Activated T-helper 2 cell treated with anti-CD3 and anti-CD28 coated beads, Interferon-gamma antibody, Interleukin-2, Interleukin-4, amounts not matched to agents 10 μg/mL and 5 μg/mL and 100 μg/mL, durations not matched to agents 14 hours and 24 hours and 36 hours (primary cell): ENCODE data around the gene ELFN1. TPM values are rescaled to one million over a fixed set of nuclear protein-coding genes. Genes with fewer than 3 reads are reported as not detected.

ENCODE experiments used
- DNase-seq: peaks from one replicate; pipeline ENCODE4 v3.0.0; 2021; ENCODE audit warnings: low spot score
- H3K27ac Mint-ChIP-seq: one replicate; pipeline ENCODE4 v1.8.0; 2021; ENCODE audit warnings: mixed read lengths
- H3K27me3 Mint-ChIP-seq: one replicate; pipeline ENCODE4 v1.8.0; 2021; ENCODE audit warnings: low read depth, mixed read lengths
- H3K36me3 Mint-ChIP-seq: one replicate; pipeline ENCODE4 v1.8.0; 2021; ENCODE audit warnings: low read depth, mixed read lengths
- H3K4me1 Mint-ChIP-seq: one replicate; pipeline ENCODE4 v1.8.0; 2021; ENCODE audit warnings: low read depth, mixed read lengths
- H3K4me3 Mint-ChIP-seq: one replicate; pipeline ENCODE4 v1.8.0; 2021; ENCODE audit warnings: low read depth, mild to moderate bottlenecking, moderate library complexity, mixed read lengths
- H3K9me3 Mint-ChIP-seq: one replicate; pipeline ENCODE4 v1.8.0; 2021; ENCODE audit warnings: mixed read lengths
- intact Hi-C: fragments of 100-400 bp; cut with micrococcal nuclease; formaldehyde crosslinking; loops from one replicate; pipeline ENCODE4 v1.15.1; 2023
- total RNA-seq: library from RNA; stranded (reverse); gene quantifications from 2 replicates; pipeline ENCODE4 v1.2.3, GENCODE V29; 2022

ELFN1 gene
- total RNA-seq, 1 donor from 2014 or later, result not detected

DNA sequence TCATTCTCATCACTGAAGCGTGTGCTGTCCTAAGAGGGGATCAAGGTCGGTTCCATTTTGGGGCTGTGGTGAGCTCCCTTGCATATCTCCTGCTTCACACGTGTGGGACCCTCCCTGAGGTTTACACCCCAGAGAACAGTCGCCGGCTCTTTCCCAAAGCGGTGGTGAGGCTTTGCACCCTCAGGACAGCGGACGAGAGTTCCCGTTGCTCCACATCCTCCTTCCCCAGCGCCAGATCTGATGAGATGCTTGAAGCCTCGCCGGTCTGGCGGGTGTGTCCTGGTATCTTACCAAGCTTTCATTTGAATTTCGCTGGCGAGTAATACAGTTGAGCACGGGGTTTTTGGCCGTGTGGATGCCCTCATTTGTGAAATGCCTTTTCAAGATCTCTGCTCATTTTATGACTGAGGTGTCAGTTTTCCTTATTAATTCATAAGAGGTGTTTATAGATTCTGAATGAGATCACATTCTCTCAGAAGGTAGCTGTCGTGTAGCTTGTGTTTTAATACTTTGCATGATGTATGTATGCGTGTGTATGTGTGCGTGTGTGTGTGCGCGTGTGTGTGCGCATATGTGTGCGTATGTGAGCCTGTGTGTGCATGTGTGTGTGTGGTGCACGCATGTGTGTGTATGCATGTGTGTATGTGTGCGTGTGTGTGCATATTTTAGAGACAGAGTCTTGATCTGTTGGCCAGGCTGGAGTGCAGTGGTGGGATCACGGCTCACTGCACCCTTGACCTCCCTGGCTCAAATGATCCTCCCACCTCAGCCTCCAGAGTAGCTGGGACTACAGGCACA is 30.7 kb downstream of the ELFN1 start:
- Mint-ChIP-seq H3K4me1 (no peaks in the 10 kb centered on the region), H3K9me3 (peaks cover 18% of the 10 kb centered on the region), H3K4me3 (no peak overlapping the region), H3K27me3 (no peaks in the 10 kb centered on the region), H3K36me3 (no peaks in the 10 kb centered on the region), H3K27ac (no peak overlapping the region)
- no peak for DNase-seq
- intact Hi-C loops, result no loop called here

DNA sequence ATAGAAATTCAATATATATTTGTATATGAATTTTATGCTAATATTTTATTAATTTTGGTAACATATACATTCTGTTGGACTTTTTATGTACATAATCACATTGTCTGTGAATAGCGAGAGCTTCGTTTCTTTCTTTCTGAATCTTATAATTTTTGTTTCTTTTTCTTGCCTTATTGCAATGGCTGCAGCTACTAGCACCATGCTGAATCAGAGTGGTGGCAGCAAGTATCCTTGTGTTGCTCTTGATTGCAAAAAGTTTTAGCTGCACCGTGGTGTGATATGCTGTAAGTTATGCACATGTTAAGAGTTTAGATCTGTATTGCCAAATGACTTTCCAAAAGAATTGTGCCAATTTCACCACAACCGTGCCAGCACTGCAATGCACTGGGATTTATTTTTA is 32.6 kb downstream of the ELFN1 start:
- no peak for DNase-seq
- H3K36me3 Mint-ChIP-seq, result no peaks in the 10 kb centered on the region
- no peaks in the 10 kb centered on the region for H3K27me3 Mint-ChIP-seq
- H3K9me3 Mint-ChIP-seq, result peaks cover 18% of the 10 kb centered on the region
- H3K27ac Mint-ChIP-seq, result no peak overlapping the region
- intact Hi-C loops, result no loop called here
- no peak overlapping the region for H3K4me3 Mint-ChIP-seq
- no peaks in the 10 kb centered on the region for H3K4me1 Mint-ChIP-seq

DNA sequence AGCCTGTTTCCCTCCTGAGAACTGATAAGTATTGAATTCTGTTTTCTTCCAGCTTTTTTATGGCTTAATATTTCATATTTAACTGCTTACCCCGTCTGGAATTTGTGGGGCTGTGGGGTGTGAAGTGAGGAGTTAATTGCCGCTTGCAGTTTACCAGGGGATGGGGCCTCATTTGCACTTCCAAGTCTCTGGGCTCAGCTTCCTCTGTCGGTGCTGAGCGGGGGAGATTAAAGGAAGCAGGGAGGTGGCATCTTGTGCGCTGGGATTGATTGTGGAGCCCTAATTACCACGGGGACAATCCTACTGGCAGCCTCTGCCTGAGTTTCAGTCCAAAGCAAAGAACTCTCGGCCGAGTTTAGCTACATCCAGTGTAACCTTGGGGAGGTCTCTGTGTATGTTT is 33.4 kb downstream of the ELFN1 start:
- intact Hi-C loops, result no loop called here
- no peaks in the 10 kb centered on the region for H3K4me1 Mint-ChIP-seq
- H3K36me3 Mint-ChIP-seq, result no peaks in the 10 kb centered on the region
- peaks cover 18% of the 10 kb centered on the region for H3K9me3 Mint-ChIP-seq
- no peak for DNase-seq
- H3K27me3 Mint-ChIP-seq, result no peaks in the 10 kb centered on the region
- H3K4me3 Mint-ChIP-seq, result no peak overlapping the region
- no peak overlapping the region for H3K27ac Mint-ChIP-seq

DNA sequence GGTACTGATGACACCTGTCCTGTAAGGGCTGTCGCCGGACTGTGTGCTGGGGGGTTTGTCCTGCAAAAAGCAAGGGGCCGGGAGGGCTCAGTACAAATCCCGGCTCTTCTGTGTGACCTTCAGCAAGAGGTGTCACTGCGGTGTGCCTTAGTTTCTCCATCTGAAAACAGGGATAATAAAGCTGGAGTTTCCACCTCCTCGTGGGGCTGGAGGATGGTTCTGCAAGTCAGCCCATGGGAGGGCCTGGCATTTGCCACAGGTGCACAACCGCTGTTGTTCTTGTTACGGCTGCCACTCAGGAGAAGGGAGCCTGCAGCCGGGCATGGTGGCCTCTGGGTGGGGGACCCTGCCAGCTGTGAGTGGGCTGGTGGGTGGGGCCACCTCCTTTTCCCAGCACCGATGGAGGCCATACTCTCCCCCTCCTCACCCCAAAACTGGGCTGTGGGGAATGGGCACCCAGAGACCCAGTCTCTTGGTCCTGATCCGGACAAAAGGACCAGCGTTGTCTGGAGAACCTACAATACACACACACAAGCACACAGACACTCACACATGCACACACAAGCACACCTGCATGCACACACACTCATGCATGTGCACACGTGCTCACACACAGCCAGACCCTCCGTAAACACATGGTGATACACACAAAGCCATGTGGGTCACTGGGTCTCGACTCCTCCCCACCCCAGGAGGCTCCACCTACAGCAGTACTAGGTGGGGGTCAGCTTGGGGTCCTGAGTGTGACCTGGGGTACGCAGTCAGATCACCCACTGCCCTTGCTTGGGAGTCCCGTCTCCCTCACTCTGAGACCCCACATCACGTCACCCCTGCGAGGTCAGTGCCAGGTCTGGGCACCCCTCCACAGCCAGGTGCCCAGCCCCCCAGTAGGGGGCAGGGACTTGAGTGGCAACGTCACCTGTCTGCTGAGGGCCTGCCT is 34.1 kb downstream of the ELFN1 start:
- Mint-ChIP-seq H3K4me3 (no peak overlapping the region), H3K9me3 (peaks cover 18% of the 10 kb centered on the region), H3K27me3 (no peaks in the 10 kb centered on the region), H3K4me1 (no peaks in the 10 kb centered on the region), H3K27ac (no peak overlapping the region), H3K36me3 (no peaks in the 10 kb centered on the region)
- no peak for DNase-seq
- intact Hi-C loops, result no loop called here

DNA sequence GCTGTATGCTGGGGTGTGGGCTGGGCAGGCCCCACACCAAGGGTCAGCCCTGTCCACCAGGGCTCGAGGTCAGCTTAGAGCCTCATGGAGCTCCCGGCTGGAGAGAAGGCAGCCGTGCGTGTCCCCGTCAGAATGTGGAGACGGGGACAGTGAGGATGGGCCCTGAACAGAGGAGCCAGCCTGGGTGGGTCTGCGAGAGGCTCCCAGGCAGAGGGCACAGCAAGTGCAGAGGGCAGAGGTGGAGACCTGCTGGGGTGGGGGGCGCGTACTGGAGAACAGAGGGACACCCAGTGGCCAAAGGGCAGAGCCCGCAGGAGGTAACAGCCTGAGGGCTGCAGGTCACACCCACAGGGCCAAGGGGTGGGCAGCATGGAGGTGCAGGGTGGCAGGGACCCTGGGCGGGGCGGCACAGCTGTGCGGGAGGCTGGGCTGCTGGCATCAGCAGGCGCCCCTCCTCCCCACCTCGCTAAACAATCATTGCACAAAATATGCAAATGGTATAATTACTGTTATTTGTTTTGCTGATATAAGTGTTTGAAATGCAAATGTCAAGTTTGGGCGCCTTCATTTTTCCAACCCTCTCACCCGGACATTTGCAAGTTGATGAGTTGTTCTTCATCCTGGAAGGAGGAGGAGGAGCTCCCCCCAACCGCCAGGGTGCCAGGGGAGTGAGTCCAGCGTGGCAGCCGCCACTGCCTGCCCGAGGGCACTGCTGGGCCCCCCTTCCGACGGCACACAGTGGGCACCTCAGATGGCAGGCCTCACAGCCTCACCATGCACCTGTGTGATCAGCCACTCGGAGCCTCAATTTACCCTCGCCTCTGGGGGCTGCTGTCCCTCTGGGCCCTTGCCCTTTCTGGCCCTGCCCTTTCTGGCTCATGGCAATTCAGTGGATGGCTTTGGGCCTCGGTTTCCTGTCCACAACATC is 35.0 kb downstream of the ELFN1 start:
- no peak overlapping the region for H3K27ac Mint-ChIP-seq
- no peaks in the 10 kb centered on the region for H3K27me3 Mint-ChIP-seq
- intact Hi-C loops, result no loop called here
- no peaks in the 10 kb centered on the region for H3K4me1 Mint-ChIP-seq
- H3K36me3 Mint-ChIP-seq, result no peaks in the 10 kb centered on the region
- no peak overlapping the region for H3K4me3 Mint-ChIP-seq
- H3K9me3 Mint-ChIP-seq, result peaks cover 24% of the 10 kb centered on the region
- DNase-seq, result no peak

DNA sequence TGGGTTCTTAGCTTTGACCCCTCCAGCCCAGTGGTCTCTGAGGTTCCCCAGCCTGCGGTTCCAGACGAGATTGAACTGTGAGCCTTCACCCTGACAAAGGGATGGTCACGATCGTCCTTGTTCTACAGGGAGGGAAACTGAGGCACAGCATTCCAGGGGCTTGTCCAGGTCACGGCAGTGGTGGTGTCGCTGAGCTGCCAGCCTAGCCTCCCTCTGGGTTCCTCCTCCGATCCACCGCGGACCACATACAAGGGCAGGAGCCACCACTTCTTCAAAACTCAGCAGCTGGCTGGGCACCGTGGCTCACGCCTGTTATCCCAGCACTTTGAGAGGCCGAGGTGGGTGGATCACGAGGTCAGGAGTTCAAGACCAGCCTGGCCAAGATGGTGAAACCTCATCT is 35.8 kb downstream of the ELFN1 start:
- H3K4me3 Mint-ChIP-seq, result no peak overlapping the region
- peaks cover 24% of the 10 kb centered on the region for H3K9me3 Mint-ChIP-seq
- intact Hi-C loops, result no loop called here
- no peaks in the 10 kb centered on the region for H3K36me3 Mint-ChIP-seq
- no peak for DNase-seq
- H3K27ac Mint-ChIP-seq, result no peak overlapping the region
- no peaks in the 10 kb centered on the region for H3K27me3 Mint-ChIP-seq
- no peaks in the 10 kb centered on the region for H3K4me1 Mint-ChIP-seq

DNA sequence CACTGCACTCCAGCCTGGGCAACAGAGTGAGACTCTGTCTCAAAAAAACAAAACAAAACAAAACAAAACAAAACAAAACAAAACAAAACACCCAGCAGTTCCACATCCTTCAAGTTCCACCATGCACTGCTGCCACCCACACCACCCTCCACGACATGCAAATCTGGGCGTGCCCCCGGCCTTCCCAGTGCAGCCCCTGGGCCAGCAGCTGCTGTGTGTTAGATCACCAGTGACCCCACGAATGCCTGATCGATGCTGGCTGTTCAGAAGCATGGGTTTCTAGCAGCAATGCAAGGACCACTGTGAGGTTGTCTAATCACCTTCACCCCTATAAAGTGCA is 36.3 kb downstream of the ELFN1 start:
- Mint-ChIP-seq H3K27me3 (no peaks in the 10 kb centered on the region), H3K4me3 (no peak overlapping the region), H3K4me1 (no peaks in the 10 kb centered on the region), H3K36me3 (no peaks in the 10 kb centered on the region), H3K27ac (no peak overlapping the region), H3K9me3 (peaks cover 23% of the 10 kb centered on the region)
- intact Hi-C loops, result no loop called here
- no peak for DNase-seq

DNA sequence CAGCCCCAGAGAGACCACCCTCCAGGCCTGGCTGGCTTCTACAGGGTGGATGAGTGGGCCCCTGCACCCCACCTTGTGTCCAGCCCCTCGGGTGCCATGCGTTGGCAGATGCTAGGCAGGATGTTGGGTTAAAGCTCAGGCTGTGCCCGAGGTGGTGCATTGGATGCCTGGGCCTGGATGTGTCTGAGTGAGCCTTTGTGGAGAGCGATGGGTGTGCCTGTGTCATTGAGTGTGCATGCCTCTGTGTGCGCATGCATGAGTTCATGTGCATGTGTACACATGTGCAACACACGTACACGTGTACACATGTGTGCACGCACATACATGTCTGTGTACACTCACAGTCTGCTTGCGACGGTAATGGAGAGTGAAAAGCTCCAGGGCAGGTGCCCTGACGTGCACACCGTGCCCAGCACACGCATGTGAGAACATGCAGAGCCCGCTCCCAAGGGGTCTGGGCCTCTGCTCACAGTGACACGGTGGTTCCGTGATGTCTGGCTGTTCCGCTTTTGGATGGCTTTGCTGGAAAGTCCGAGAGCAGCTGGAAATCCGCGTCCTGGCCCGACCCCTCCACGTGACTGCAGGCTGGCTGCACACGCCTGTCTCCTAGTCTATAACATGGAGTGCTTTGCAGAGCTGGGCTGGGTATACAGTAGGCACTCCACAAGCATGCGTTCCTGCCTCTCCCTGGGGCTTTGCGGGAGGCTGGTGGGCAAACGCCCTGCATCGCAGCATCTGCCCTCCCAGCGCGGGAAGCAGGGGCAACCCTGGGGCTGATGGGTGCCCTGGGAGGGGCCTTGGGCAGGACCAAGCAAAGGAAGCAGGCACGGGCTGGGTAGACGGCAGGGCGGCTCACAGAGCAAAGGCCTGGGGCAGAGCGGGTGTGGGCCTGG is 36.9 kb downstream of the ELFN1 start:
- no peaks in the 10 kb centered on the region for H3K4me1 Mint-ChIP-seq
- no peaks in the 10 kb centered on the region for H3K27me3 Mint-ChIP-seq
- H3K27ac Mint-ChIP-seq, result no peak overlapping the region
- intact Hi-C loops, result no loop called here
- peaks cover 20% of the 10 kb centered on the region for H3K9me3 Mint-ChIP-seq
- H3K4me3 Mint-ChIP-seq, result no peak overlapping the region
- no peaks in the 10 kb centered on the region for H3K36me3 Mint-ChIP-seq
- DNase-seq, result no peak

DNA sequence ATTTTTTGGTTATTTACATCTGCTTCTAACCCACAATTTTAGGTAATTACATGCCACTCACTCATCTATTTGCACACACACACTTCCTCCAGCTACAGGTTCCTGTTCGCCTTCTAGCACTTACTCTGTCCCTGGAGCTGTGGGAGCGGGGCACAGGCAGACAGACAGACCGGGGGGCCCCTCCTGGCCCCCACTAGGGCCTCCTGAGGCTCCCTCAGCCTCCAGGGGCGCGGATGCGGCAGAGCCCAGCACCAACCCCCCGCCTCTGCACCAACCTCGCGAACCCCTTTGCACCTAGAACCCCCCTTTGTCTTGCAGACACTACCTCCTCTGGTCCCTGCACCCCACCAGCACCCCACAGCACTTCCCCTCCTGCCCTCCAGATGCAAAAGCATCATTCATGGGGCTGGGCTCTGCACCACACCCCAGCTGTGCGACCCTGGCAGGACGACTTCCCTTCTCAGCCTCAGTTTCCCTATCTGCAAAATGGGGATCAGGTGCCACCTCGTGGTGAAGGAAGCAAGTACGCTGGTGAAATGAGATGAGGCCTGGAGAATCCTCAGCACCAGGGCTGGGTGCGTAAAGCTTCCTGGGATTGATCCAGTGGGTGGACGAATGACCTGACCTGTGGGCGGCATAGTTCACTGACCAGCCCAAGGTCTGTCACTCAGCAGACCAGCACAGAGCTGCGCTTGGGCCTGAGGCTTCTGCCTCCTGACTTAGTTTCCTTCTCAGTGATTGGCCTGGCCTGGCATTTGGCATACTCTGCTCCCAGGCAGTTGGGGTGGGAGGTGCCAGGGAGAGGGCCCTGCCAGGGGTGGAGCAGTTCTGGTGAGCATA is 37.9 kb downstream of the ELFN1 start:
- H3K4me3 Mint-ChIP-seq, result no peak overlapping the region
- no peak overlapping the region for H3K27ac Mint-ChIP-seq
- intact Hi-C loops, result no loop called here
- peaks cover 13% of the 10 kb centered on the region for H3K9me3 Mint-ChIP-seq
- no peaks in the 10 kb centered on the region for H3K27me3 Mint-ChIP-seq
- no peak for DNase-seq
- H3K36me3 Mint-ChIP-seq, result no peaks in the 10 kb centered on the region
- no peaks in the 10 kb centered on the region for H3K4me1 Mint-ChIP-seq

DNA sequence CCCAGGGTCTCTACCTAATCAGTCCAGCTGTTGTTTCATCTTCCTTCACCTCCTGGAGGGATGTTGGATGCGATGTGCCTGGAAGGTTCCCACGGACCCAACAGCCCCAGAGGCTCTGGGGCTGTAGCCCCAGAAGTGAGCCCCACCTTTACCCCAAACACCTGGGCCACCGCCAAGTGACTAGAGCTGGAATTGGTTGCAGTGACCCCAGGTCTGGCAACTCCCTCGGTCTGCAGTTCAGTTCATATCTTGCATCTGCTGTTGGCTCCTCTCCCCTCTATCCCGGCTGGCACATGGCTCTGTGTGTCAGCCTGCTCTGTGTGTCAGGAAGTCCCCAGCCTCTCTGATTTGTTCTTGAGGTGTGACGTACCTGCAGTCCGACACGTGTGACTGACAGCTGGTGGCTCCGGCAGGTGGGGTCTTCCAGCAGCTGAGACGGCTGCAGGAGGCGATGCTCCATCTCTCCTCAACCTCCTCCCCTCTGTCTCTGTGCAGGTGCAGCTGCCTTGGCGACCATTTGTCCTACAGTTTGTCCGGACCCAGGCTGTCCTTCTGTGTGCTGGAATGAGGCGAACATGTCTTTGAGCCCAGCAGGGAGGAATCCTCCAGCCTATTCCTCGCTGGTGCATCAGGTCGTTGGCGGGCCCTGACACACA is 38.6 kb downstream of the ELFN1 start:
- no peak for DNase-seq
- H3K27ac Mint-ChIP-seq, result no peak overlapping the region
- H3K27me3 Mint-ChIP-seq, result no peaks in the 10 kb centered on the region
- H3K9me3 Mint-ChIP-seq, result peaks cover 8% of the 10 kb centered on the region
- H3K4me1 Mint-ChIP-seq, result no peaks in the 10 kb centered on the region
- intact Hi-C loops, result no loop called here
- H3K4me3 Mint-ChIP-seq, result no peak overlapping the region
- no peaks in the 10 kb centered on the region for H3K36me3 Mint-ChIP-seq

DNA sequence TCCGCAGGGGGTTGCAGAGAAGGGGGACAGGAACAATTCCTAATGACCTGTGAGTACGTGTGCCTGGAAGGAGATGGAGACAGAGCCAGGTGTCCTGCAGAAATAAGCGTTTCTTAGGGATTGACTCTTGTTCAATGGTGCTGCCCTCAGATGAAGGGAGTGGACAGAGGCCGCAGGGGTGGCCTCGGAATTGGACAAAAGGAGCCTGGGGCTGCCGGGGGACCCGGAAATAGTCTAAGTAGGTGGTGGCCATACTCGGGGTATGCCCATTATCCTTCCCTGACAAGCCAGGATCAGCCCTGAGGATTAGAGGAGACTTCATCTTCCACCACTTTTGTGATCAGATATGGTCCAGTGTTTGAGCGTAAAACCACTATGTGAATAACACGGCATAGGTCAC is 39.2 kb downstream of the ELFN1 start:
- H3K4me3 Mint-ChIP-seq, result no peak overlapping the region
- intact Hi-C loops, result no loop called here
- H3K27me3 Mint-ChIP-seq, result no peaks in the 10 kb centered on the region

More for the DNA sequence above, 39.2 kb downstream of the ELFN1 start:
- H3K4me1 Mint-ChIP-seq, result no peaks in the 10 kb centered on the region
- H3K36me3 Mint-ChIP-seq, result no peaks in the 10 kb centered on the region
- no peak for DNase-seq
- H3K9me3 Mint-ChIP-seq, result peaks cover 8% of the 10 kb centered on the region
- H3K27ac Mint-ChIP-seq, result no peak overlapping the region
